Measurements from ENCODE around the gene EXOC6B. TPM values are rescaled to one million over a fixed set of nuclear protein-coding genes. Genes with fewer than 3 reads are reported as not detected.

The EXOC6B gene
- total and polyA plus RNA-seq, 9 of the 15 experiments (the other 6 are each of a cell fraction or from before 2014, with no cell fraction given), result 0.28 to 4.2 (median 2.0) TPM

GRCh38 chr2:72825257-72826155, at the start of gene EXOC6B (continued):
- no peak for TF ChIP-seq CTCFL (IDR thresholded peaks at IDR 0.05; ENCODE audit: borderline replicate concordance, insufficient read depth, low read depth, low read length, poor library complexity, severe bottlenecking)
- TF ChIP-seq ESRRA (IDR thresholded peaks at IDR 0.05; ENCODE audit: borderline replicate concordance, low read depth), result no peak; the same call in 1 of the 2 replicates
- TF ChIP-seq CBX1 (IDR thresholded peaks at IDR 0.05; ENCODE audit: low read depth), result no peak
- TF ChIP-seq HINFP (tag; conservative IDR thresholded peaks at IDR 0.05; ENCODE audit: low read depth), result no peak
- TF ChIP-seq RBM15 (IDR thresholded peaks at IDR 0.05; ENCODE audit: insufficient read depth, low read length), result no peak
- TF ChIP-seq NFE2L1 (tag; IDR thresholded peaks at IDR 0.05; ENCODE audit: borderline replicate concordance, low read depth), result no peak
- no peak for TF ChIP-seq EP300 (IDR thresholded peaks at IDR 0.05; ENCODE audit: low read length)
- no peak for TF ChIP-seq NONO (IDR thresholded peaks at IDR 0.05; ENCODE audit: low read depth in 2 of 2, low read length in 1 of 2)
- TF ChIP-seq ZNF766 (CRISPR knock-in tag; conservative IDR thresholded peaks at IDR 0.05), result no peak
- peak; percentile 88 for TF ChIP-seq ATF7 (IDR thresholded peaks at IDR 0.05)
- TF ChIP-seq ZNF217 (CRISPR knock-in tag; IDR thresholded peaks at IDR 0.05), result no peak
- TF ChIP-seq ZBTB7A (IDR thresholded peaks at IDR 0.05; ENCODE audit: borderline replicate concordance, control insufficient read depth, low read depth, low read length), result peak; percentile 44; the same call in 1 of the 2 replicates
- TF ChIP-seq ATF3 (IDR thresholded peaks at IDR 0.05), result peak; percentile 86
- no peak for TF ChIP-seq ATF3 (CRISPR knock-in tag; conservative IDR thresholded peaks at IDR 0.05)
- TF ChIP-seq UBTF (IDR thresholded peaks at IDR 0.05; ENCODE audit: borderline replicate concordance in 1 of 2, low read depth in 2 of 2, low read length in 2 of 2), result no peak; a peak in 1 of 4 replicates
- TF ChIP-seq TRIM28 (IDR thresholded peaks at IDR 0.05), result no peak
- TF ChIP-seq NFIC (IDR thresholded peaks at IDR 0.05), result 0 out of 2 replicates have a peak, but pooled peaks have one; percentile 32
- peak; percentile 68; the same call in 1 of the 2 replicates for TF ChIP-seq JUND (IDR thresholded peaks at IDR 0.05; ENCODE audit: borderline replicate concordance, low read depth, low read length)
- peak; percentile 21; the same call in 1 of the 3 replicates for TF ChIP-seq JUND (tag; IDR thresholded peaks at IDR 0.05; ENCODE audit: borderline replicate concordance, low read depth, low read length)
- no peak for TF ChIP-seq TGIF2 (CRISPR knock-in tag; IDR thresholded peaks at IDR 0.05)

Data from K562 (cell line).